SIG-M5 (cell line): Measurements from ENCODE around the gene LIPE.

ENCODE experiments used
- DNase-seq: peaks from one replicate; lab custom pipeline; 2025; lab: John Stamatoyannopoulos, UW

LIPE gene

DNA sequence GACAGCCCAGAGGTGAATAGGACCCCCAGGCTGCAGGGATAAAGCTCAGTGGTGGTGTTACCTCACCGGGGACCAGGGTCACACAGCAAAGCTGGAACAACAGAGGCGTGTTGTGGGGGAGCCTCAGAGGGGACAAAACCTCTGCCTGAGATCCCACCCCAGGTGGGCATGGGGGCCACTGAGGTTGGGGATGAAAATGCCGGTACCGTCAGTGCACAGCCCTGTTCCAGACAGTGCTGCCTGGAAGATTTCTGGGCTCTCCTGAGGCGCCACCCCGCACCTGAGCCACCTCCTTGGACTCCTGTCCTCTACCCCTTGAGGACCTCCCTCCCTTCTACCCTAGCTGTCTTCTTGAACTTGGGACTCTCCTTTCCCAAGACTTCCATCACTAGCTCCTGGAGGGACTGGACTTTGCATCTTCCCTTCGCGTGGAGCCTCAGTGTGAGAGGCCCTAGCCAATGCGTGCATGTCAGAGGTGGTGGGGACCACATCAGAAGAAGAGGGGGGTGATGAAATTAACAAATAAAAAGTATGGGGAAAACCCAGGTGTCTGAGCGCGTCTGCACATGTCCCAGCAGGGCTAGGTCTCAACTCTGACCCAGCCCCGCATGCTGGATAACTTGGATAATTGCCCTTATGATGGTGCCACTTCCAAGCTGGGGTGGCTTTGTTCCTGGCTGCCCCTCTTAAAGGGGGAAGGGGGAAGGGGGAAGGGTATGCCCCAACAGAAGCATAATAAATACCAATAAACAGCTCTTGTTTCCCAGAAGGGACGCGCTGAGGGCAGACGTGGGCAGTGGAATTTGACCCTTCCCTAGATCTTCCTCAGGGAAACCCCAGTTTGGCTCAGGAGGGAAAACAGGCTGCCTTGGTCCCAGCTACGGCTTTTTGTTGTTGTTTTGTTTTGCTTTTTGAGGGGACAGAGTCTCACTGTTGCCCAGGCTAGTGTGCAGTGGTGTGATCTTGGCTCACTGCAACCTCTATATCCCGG, 48.7 kb downstream of the LIPE start:
- DNase-seq, result no peak

DNA sequence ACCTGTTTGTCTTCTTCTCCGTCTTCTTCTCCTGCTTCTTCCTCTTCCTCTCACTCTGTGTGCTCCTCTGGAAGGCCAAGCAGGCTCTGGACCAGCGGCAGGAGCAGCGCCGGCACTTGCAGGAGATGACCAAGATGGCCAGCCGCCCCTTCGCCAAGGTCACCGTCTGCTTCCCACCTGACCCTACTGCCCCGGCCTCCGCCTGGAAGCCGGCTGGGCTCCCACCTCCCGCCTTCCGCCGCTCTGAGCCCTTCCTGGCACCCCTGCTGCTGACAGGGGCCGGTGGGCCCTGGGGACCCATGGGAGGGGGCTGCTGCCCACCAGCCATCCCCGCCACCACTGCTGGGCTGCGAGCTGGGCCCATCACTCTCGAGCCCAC, 51.0 kb downstream of the LIPE start:
- DNase-seq, result no peak

DNA sequence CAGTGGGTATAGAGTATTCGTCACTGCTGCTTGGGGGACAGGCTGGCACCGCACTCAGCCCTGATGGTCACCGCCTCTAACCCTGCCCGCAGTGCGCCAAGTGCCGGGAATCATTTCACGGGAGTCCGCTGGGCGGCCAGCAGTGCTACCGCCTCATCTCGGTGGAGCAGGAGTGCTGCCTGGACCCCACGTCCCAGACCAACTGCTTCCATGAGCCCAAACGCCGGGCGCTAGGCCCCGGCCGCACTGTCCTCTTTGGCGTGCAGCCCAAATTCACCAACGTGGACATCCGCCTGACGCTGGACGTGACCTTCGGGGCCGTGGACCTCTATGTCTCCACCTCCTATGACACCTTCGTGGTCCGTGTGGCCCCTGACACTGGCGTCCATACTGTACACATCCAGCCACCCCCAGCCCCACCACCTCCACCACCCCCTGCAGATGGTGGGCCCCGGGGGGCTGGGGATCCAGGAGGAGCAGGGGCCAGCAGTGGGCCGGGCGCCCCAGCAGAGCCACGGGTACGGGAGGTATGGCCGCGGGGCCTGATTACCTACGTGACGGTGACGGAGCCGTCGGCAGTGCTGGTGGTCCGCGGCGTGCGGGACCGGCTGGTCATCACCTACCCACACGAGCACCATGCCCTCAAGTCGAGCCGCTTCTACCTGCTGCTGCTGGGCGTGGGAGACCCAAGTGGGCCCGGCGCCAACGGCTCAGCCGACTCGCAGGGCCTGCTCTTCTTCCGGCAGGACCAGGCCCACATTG, 51.6 kb downstream of the LIPE start:
- DNase-seq, result no peak

GRCh38 chr19:42374826-42375376, 52.3 kb downstream of the LIPE start:
- no peak for DNase-seq

- no peak for DNase-seq
Observed at GRCh38 chr19:42370626-42371175, 56.5 kb downstream of the LIPE start.

DNA sequence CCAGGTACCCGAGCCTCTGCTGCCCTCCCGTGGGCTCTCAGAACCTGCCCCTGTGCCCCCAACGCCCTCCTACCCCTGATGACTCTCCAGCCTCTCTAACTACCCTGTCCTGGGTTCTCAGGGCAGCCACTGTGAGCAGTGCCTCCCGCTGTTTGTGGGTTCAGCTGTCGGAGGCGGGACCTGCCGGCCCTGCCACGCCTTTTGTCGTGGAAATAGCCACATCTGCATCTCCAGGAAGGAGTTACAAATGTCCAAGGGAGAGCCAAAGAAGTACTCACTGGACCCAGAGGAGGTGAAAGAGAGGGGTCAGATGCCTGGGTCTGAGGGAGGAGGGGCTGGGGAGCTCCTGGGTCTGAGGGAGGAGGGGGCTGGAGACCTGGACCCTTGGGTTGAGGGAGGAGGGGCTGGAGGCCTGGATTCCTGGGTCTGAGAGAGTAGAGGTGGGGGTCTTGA, 57.1 kb downstream of the LIPE start:
- no peak for DNase-seq

- DNase-seq, result no peak
Observed at GRCh38 chr19:42369433-42370067, 57.6 kb downstream of the LIPE start.

DNA sequence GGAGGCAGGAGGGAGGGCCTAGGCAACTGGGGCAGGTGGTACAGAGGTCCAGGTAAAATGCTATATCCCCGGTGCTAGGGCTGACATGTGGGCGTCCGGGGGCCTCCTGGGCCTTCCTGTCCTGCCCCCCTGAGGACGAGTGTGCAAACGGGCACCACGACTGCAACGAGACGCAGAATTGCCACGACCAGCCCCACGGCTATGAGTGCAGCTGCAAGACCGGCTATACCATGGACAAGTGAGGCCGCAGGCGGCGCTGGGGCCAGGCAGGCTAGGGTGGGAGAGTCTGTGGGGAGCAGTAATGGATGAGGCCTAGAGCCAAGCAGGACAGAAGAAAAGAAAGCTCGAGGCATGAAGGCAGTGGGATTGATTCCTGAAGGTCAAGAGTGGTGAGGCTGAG, 58.4 kb downstream of the LIPE start:
- no peak for DNase-seq

DNA sequence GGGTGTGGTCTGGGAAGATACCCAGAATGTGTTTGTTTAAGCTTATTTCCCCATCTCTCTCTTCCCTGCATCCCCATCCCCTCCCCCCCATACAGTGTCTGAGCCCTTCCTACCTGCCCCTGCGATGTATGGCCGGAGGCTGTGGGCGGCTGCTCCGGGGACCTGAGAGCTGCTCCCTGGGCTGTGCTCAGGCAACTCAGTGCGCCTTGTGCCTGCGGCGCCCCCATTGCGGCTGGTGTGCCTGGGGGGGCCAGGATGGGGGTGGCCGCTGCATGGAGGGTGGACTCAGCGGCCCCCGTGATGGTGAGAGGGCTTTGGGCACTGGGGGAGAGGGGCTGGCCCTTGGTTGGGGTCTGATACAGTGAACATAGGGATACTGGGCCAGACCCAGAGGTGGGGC, 58.8 kb downstream of the LIPE start:
- DNase-seq, result no peak

GRCh38 chr19:42367929-42368328, 59.3 kb downstream of the LIPE start:
- DNase-seq, result no peak

GRCh38 chr19:42366673-42367072, 60.5 kb downstream of the LIPE start:
- DNase-seq, result no peak

DNA sequence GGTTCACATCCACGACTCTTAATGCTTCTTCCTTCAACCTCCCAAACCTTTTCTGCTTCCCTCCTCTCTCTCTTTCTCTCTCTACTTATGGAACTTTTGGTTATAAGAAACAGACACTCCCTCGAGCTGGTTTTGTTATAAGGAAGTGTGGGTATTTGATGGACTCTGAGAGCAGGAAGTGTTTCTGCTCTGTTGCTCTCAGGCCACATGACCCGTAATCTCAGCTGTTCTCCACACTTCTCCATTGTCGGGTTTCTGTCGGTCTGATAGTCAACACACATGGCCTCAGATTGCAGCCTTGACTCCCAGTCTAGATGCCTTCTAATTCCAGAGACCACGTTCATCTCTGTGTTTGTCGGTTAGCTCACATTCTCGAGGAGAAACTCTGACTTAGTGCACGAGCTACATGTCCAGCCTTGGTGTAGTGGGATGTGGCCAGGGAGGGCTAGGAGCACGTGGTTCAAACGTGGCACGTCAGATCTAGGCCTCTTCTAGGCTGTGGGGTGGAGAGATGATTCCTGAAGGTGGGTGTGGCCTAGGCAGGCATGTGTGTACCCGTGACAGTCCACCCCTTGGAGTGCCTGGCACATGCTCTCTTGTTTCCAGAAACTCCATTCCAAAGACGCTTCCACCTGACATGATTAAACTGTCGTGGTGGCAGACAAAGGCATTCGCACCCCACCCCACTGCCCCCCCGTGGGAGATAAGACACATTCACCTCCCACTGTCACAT, 63.4 kb downstream of the LIPE start:
- DNase-seq, result no peak

- DNase-seq, result no peak
Observed at GRCh38 chr19:42362891-42363440, 64.2 kb downstream of the LIPE start.

GRCh38 chr19:42362342-42362741, 64.8 kb downstream of the LIPE start:
- DNase-seq, result no peak

GRCh38 chr19:42361545-42361910, 65.7 kb downstream of the LIPE start:
- no peak for DNase-seq

DNA sequence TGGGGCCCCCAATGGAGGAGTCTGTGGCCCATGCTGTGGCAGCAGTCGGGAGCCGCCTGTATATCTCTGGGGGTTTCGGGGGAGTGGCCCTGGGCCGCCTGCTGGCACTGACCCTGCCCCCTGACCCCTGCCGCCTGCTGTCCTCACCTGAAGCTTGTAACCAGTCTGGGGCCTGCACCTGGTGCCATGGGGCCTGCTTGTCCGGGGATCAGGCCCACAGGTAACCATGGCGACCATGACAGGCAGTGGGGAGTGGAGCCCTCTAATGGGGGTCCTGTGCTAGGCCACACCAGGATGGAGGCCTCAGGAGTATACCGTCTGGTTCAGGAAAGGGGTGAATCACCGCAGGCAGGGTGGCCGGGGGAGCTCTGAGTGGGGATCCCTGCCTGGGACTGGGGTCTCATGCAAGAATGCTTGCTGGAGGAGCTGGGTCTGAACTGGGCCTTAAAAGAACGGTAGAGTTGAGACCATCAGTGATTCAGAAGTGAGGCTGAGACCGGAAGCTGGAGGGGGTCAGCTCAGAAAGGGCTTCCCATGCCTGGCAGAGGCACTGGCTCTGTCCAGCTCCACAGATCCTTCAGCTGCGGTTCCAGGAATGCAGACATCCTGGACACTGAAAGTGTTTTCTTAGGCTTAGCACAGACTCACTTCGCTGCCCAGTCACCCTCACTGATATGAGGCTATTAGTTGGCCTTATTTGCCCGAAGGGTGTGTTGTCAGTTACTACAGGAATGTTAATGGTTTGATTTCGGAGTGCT, 66.2 kb downstream of the LIPE start:
- DNase-seq, result no peak

DNA sequence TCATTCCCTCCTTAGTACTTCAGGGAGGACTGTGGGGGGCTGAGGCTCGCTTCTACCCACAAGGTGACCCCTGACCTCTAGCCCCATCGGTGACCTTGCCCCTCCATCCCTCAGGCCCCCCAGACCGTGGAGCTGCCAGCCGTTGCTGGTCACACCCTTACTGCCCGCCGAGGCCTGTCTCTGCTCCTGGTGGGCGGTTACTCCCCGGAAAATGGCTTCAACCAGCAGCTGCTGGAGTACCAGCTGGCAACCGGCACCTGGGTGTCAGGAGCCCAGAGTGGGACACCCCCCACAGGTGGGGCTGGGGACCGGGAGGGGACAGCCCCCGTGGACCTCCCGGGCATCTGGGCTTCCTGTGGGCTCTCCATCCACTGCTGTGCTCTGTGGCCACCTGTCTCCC, 69.9 kb downstream of the LIPE start:
- DNase-seq, result no peak

DNA sequence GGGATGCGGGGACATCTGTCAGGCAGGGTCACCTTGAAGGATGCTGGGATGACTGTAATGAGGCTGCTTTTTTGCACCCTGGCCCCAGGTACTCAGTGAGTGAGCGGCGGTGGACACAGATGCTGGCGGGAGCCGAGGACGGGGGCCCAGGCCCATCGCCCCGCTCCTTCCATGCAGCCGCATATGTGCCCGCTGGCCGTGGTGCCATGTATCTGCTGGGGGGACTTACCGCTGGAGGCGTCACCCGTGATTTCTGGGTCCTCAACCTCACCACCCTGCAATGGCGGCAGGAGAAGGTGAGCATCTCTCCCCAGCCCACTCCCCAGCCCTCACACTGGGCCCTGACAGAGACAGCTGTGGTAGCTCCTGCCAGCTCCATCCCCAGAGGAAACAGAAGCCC, 70.5 kb downstream of the LIPE start:
- DNase-seq, result no peak

DNA sequence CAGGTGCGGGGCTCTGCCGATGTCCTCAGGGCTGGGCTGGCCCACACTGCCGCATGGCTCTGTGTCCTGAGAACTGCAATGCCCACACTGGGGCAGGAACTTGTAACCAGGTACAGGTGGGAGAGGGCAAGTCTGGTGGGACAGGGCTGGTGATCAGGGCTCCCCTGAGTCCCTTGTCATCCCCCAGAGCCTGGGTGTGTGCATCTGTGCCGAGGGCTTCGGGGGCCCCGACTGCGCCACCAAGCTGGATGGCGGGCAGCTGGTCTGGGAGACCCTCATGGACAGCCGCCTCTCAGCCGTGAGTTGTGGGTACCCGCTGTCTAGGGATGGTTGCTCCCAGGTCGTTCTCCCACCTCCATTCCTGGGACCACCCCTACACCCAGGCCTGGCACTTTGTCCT, 71.3 kb downstream of the LIPE start:
- no peak for DNase-seq

DNA sequence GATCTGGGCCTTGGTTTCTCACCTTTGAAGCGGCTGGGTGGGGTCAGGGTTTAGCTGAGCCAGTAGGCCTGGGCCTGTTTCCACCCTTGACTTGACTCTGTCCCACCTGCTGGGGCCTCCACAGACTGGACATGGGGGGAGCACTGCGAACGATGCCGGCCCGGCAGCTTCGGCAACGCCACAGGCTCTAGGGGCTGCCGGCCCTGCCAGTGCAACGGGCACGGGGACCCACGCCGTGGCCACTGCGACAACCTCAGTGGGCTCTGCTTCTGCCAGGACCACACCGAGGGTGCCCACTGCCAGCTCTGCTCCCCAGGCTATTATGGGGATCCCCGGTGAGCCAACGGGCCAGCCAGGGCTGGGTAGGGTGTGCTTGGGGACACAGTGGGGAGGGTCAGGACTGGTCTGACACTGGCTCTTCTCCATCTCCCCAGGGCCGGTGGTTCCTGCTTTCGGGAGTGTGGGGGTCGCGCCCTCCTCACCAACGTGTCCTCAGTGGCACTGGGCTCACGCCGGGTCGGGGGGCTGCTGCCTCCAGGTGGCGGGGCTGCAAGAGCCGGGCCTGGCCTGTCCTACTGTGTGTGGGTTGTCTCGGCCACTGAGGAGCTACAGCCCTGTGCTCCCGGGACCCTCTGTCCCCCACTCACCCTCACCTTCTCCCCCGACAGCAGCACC, 73.7 kb downstream of the LIPE start:
- no peak for DNase-seq
